Lung (tissue), 12 donors: ENCODE measurements around the gene EWSR1. TPM values are rescaled to one million over a fixed set of nuclear protein-coding genes. Genes with fewer than 3 reads are reported as not detected.

Experiments used
- ATAC-seq: fragments of 200-7000 bp; cut with Tn5 transposase; one replicate; pipeline ENCODE4 v1.9.1; 2020; ENCODE audit warnings: moderate number of reproducible peaks; ENCODE audit not compliant: insufficient read depth, low FRiP score
- DNase-seq, 3 donors: peaks; one replicate each; pipeline ENCODE4 v3.0.0-alpha.2; 2013 to 2017
- H3K27ac ChIP-seq, 2 donors: one replicate each; pipeline ENCODE4 v1.5.1; 2013; ENCODE audit warnings: mild to moderate bottlenecking in 2 of 2, moderate library complexity in 2 of 2, control low read depth in 1 of 2, inconsistent platforms in 1 of 2, low read depth in 1 of 2, low read length in 1 of 2
- H3K27me3 ChIP-seq, 3 donors: one replicate each; pipeline ENCODE4 v1.5.1; 2013; ENCODE audit warnings: low read length in 2 of 3; ENCODE audit not compliant: control insufficient read depth in 3 of 3, insufficient read depth in 3 of 3
- H3K36me3 ChIP-seq, 4 donors: one replicate each; pipeline ENCODE4 v1.5.1; 2013; ENCODE audit warnings: low read length in 4 of 4, mild to moderate bottlenecking in 1 of 4, moderate library complexity in 1 of 4; ENCODE audit not compliant: control insufficient read depth in 4 of 4, insufficient read depth in 4 of 4
- H3K4me1 ChIP-seq, 5 donors: one replicate each; pipeline ENCODE4 v1.5.1; 2013; ENCODE audit warnings: low read length in 5 of 5, mild to moderate bottlenecking in 2 of 5, moderate library complexity in 1 of 5; ENCODE audit not compliant: control insufficient read depth in 5 of 5, insufficient read depth in 5 of 5
- H3K4me3 ChIP-seq: one replicate; pipeline ENCODE4 v1.5.1; 2013; ENCODE audit warnings: mild to moderate bottlenecking, control low read depth, moderate library complexity
- H3K9ac ChIP-seq, 2 donors: one replicate each; pipeline ENCODE4 v1.5.1; 2013; ENCODE audit warnings: low read length in 2 of 2, control low read depth in 1 of 2; ENCODE audit not compliant: insufficient read depth in 1 of 2
- H3K9me3 ChIP-seq, 4 donors: one replicate each; pipeline ENCODE4 v1.5.1; 2013; ENCODE audit warnings: low read length in 3 of 4, mild to moderate bottlenecking in 1 of 4, moderate library complexity in 1 of 4; ENCODE audit not compliant: control insufficient read depth in 4 of 4, insufficient read depth in 3 of 4
- WGBS, 2 donors: extraction: QIAGEN DNeasy Blood & Tissue Kit; methylation state at CpG; one replicate each; pipeline ENCODE4 v1.1.7; 2013; 5-methylcytosine and 5-hydroxymethylcytosine counted together
- polyA plus RNA-seq, 2 donors: library from polyadenylated mRNA; stranded (reverse); fragments of 200-250 nt; gene quantifications; one replicate each; pipeline ENCODE4 v1.2.1, GENCODE V29; 2013
- total RNA-seq, 2 donors: library from RNA; depleted of rRNA in 1 of 2; stranded (reverse); fragments of >200 nt in 1 of 2; gene quantifications; one replicate each; pipeline ENCODE4 v1.2.1, GENCODE V29; 2014 to 2021
- TF ChIP-seq, protein P1 (sequence below): IDR thresholded peaks from 2 replicates; pipeline ENCODE4 v1.5.1; 2012; ENCODE audit warnings: mild to moderate bottlenecking; ENCODE audit errors: control extremely low read depth, extremely low read depth
- donor health status: control.
- donor health status: control.
- donor health status: Bipolar disorder and iron deficiency.
- donor health status: healthy.
- donor health status: DM: yes; HTN: yes; CAD: no.

EWSR1 gene
- total and polyA plus RNA-seq, 4 donors, result 115 to 215 (median 168) TPM

DNA sequence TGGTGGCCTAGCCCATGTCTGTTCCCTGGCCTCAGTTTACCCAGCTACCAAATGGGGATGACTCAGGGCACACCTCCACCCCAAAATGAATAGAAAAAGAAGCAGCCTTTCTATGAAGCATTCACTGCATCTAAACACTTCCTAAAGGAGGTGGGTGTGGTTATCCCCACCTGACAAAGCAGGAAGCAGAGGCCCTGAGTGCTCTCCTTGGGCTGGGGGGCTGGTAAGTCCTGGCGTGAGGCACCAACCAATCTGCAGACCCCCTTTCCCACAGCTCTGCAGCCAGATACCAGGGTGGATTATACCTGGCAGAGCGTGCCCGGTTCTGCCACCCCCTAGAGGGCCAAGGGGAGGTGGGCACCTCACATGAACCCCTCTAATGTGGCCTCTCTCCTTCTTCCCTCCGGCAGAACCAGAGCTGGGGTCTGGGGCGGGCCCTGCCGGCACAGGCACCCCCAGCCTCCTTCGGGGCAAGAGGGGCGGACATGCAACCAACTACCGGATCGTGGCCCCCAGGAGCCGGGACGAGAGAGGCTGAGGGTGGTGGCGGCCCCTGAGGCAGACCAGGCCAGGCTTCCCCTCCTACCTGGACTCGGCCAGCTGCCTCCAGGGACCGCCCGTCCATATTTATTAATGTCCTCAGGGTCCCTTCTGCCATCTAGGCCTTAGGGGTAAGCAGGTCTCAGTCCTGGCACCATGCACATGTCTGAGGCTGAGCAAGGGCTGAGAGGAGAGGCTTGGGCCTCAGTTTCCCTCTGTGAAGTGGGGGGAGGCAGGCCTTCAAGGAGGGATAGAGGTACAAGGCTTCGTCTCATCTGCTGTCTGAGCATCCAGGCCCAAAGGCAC is 9.4 kb upstream of the EWSR1 start:
- H3K27me3 ChIP-seq, result no peaks in the 10 kb centered on the region
- H3K27ac ChIP-seq, result no peak overlapping the region
- H3K9ac ChIP-seq, result no peak overlapping the region
- ATAC-seq (no peak), DNase-seq (no peak)
- peaks cover 0 to 20% (median 15%) of the 10 kb centered on the region in 4 donors for H3K36me3 ChIP-seq
- no peaks in the 10 kb centered on the region for H3K4me1 ChIP-seq
- WGBS, 2 donors, result 91 to 95% methylated on average over 15 to 17 of the region's 17 CpGs
- H3K9me3 ChIP-seq, result no peaks in the 10 kb centered on the region
- no peak overlapping the region for H3K4me3 ChIP-seq
- TF ChIP-seq, protein P1, sequence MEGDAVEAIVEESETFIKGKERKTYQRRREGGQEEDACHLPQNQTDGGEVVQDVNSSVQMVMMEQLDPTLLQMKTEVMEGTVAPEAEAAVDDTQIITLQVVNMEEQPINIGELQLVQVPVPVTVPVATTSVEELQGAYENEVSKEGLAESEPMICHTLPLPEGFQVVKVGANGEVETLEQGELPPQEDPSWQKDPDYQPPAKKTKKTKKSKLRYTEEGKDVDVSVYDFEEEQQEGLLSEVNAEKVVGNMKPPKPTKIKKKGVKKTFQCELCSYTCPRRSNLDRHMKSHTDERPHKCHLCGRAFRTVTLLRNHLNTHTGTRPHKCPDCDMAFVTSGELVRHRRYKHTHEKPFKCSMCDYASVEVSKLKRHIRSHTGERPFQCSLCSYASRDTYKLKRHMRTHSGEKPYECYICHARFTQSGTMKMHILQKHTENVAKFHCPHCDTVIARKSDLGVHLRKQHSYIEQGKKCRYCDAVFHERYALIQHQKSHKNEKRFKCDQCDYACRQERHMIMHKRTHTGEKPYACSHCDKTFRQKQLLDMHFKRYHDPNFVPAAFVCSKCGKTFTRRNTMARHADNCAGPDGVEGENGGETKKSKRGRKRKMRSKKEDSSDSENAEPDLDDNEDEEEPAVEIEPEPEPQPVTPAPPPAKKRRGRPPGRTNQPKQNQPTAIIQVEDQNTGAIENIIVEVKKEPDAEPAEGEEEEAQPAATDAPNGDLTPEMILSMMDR, result no peak

DNA sequence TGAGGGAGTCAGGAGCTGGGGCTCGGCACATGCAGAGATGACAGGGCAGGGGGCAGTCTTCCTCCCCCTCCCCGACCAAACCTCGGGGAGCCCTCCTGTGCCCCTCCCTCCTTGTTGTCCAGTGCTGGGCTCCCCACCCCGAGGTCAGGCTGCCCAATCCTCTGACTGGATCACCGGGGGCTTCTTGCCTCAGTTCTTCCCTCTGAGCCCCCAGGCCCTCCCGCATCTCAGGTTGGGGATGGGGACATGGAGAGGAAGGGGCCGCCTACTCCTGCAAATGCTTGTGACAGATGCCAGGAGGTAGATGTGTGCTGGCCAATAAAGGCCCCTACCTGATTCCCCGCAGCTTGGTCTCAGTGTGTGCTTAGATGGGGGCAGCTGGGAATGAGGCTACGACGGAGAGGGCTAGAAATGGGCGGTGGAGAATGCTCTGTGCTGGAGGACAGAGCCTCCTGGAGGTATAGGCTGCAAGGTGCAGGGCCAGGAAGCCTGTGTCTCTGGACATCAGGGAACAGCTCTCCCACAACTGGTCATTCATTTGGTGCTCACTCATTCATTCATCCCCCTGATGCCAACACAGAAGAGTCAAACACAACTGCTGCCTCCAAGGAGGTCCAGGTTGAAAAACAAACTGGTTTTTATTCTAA is 8.7 kb upstream of the EWSR1 start:
- ATAC-seq (no peak), DNase-seq (no peak)
- no peaks in the 10 kb centered on the region for H3K9me3 ChIP-seq
- H3K4me3 ChIP-seq, result no peak overlapping the region
- no peaks in the 10 kb centered on the region for H3K27me3 ChIP-seq
- TF ChIP-seq, protein P1, result no peak
- H3K36me3 ChIP-seq, result peaks cover 0 to 24% (median 18%) of the 10 kb centered on the region in 4 donors
- no peaks in the 10 kb centered on the region for H3K4me1 ChIP-seq
- H3K9ac ChIP-seq, result no peak overlapping the region
- no peak overlapping the region for H3K27ac ChIP-seq
- WGBS, 2 donors, result 81 to 85% methylated on average over 11 of the region's 11 CpGs

DNA sequence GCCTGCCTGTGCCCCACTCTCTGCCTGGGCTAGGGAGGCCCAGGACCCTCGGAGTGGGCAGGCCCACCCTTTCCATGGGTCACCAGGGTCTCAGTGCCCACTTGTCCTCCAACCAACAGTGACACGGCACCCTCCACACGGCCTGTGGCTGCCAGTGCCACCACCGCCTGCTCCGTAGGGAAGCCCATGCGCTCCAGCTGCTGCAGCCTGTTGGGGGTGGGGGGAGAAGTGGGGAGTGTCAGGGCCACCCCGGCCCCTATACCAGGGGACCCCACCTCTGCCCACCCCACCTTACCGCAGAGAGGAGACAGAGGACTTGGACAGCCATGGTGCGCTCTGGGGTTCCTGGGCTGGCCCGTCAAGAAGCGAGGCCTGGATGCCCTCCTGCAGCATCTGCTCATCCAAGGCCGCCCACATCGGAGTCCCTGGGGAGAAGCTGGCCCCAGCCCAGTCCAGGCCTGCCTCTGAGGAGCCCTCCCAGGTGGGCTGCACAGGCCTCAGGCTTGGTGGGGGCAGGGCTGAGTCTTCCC is 8.0 kb upstream of the EWSR1 start:
- ATAC-seq, result peak; percentile 25
- no peak for DNase-seq

More for the DNA sequence above, 8.0 kb upstream of the EWSR1 start:
- Histone ChIP-seq H3K9me3 (no peaks in the 10 kb centered on the region), H3K9ac (no peak overlapping the region), H3K27me3 (no peaks in the 10 kb centered on the region), H3K27ac (no peak overlapping the region), H3K4me3 (no peak overlapping the region), H3K36me3 (peaks cover under 1 to 22% (median 18%) of the 10 kb centered on the region in 4 donors), H3K4me1 (no peaks in the 10 kb centered on the region)
- TF ChIP-seq, protein P1, result no peak
- 93 to 96% methylated on average over 13 of the region's 13 CpGs for WGBS, 2 donors
